Heart left ventricle (tissue), 13 donors: ENCODE data around the gene PECR.

Source experiments
- CTCF ChIP-seq, 12 donors: fragments of 200-600 bp; sonication (generic) in 4 of 12; IDR thresholded peaks; one replicate each; pipeline versions ENCODE4 v1.5.0 to v1.8.0; 2018 to 2022; ENCODE audit warnings: antibody characterized with exemption in 12 of 12, mild to moderate bottlenecking in 5 of 12
- POLR2A ChIP-seq, 2 donors: fragments of 450-650 bp; IDR thresholded peaks; one replicate each; pipeline ENCODE4 v1.6.1; 2017; ENCODE audit warnings: antibody characterized with exemption in 2 of 2, mild to moderate bottlenecking in 2 of 2, moderate library complexity in 2 of 2
- donor health status: ischemic (EF 13 %, LVEDD 7.1; RV severe dilation, severe dysfunction).
- donor health status: DM: no; HTN: yes; CAD: no.
- donor health status: DM: no; HTN: no; CAD: no.
- donor health status: ischemic (EF 25% LVEDD 6.9; RV normal size, moderate dysfunction).
- donor health status: ischemic (EF 25% LVEDD 5.7; RV mildly dilated, moderate dysfunction).
- donor health status: ischemic (EF 35%, LVEDD 5.7; RV mildly dilated, moderate dysfunction).
- donor health status: nonischemic (EF 11% LVEDD 7.7; RV severe dilation, severe dysfunction).
- donor health status: DM: yes; HTN: yes; CAD: no.
- donor health status: PGD.
- donor health status: ischemic (EF 29% LVEDD 5.4; RV normal size, mild dysfunction).
- donor health status: nonischemic (EF 23%, LVEDD 6.1; RV moderate dilation, normal function).

- TF ChIP-seq CTCF (IDR thresholded peaks at IDR 0.05), result no peak
- no peak for TF ChIP-seq POLR2A (IDR thresholded peaks at IDR 0.05)
Measured at GRCh38 chr2:216086207-216086893, 4.7 kb upstream of the PECR start.
